Stimulated activated CD8-positive, alpha-beta memory T cell treated with anti-CD3 and anti-CD28 coated beads, Interleukin-4, amount 100 ng/mL, for 48 hours (primary cell): ENCODE results near the gene SIPA1L3.

Experiments used
- DNase-seq: peaks from one replicate; pipeline ENCODE4 v3.0.0-alpha.2; 2020

SIPA1L3 gene

DNA sequence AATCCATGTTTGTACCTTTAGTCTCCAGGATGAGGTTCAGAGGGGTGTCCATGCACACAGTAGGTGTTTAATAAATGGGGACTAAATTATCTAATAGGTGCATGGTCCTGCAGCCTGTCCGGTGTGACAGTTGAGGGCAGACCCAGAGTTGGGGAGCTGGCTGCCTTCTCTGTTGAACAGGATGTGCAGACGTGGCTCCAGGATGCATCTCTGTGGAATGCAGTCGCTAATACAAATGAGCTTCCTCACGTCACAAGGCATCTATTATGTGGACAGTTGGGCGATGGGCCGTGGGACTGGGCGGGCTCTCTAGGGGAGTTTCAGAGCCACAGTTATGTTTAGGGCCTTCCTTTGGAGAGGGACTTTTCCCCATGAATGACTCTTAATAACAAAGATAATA, 71.0 kb downstream of the SIPA1L3 start:
- DNase-seq = no peak

- DNase-seq = no peak
Observed at GRCh38 chr19:37979547-37980082, 72.6 kb downstream of the SIPA1L3 start.

GRCh38 chr19:37980419-37981170, 73.6 kb downstream of the SIPA1L3 start:
- no peak for DNase-seq

DNA sequence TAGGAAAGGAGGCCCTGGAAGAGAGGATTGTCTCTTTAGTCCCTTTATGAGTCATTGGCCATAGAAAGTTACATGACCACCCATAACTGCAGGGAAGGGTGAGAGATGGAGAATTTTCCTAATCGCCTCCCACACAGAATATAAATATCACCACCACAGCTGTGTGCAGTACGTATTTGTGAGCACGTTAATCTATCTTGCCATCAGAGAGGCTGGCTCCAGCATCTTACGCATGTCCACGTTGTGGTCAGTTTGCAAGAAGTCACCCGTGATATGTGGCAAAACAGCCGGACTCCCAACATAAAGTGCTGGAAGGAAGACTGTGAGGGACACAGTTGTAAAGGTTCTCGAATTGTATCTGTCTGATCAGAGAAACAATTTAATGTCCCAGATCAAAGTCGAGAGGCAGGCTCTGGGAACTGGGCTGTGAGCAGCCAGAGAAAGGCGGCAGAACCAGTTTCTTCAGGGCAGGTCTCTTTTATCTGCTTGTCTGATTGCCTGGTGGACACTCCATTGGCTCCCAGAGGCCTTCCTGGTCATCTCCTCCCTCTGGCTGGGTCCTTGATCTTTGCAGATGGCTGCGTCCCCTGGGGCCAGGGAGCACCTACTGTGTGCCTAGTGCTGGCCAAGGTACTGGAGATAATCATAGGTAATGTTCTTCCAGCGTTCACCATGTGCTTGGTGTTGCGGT, 74.9 kb downstream of the SIPA1L3 start:
- DNase-seq = no peak

- no peak for DNase-seq
Observed at GRCh38 chr19:37982655-37983054, 75.6 kb downstream of the SIPA1L3 start.

- no peak for DNase-seq
Observed at GRCh38 chr19:37983153-37983552, 76.1 kb downstream of the SIPA1L3 start.

DNA sequence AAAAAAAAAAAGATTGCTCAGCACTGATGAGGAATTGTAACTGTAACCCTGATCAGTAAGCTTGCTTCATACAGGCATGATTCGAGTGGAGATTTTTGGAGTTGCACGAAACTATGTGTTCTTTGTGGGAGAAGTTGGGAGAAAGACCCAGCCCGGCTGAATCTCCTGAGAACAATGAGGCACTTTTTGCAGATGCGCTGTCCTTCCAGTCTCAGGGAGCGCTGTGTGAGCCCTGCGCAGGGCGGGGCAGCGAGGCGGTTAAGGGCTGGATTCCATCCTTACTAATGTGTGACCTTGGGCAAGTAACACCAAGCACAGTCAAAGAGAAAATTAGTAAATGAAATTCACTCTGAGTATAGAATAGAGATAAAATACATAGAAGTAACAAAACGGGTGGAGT, 76.9 kb downstream of the SIPA1L3 start:
- DNase-seq = no peak

DNA sequence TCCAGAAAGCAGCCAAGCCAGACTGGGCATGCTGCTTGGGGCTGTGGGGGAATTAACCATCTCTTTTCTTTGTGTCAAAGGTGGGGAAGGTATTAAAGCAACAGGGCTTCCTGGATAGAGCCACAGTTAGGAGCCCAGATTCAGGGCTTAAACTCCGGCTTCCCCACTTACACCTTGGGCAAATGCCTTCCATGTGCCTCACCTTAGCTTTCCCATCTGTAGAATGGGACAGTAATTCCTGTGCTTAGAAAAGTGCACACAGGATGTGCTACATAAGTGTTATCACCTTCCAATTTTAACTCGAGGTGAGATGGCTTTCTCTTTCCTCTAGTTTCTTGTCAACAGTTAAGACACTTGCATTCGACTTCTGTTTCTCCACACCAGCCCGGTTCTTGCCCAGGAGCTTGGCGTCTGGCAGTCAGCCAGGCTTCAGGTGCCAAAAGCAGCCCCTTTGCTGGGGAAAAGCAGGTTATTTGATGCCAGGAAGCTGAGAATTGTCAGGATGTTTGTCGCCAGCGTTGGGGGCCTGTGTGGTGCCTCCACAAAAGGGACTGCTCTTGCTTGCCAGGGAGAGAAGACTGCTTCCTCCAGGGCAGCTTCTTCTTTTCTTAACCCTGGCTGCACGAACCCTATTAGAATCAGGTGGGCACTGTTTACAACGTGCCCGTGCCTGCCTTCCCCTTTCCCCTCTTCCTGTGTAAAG, 79.2 kb downstream of the SIPA1L3 start:
- DNase-seq = no peak

DNA sequence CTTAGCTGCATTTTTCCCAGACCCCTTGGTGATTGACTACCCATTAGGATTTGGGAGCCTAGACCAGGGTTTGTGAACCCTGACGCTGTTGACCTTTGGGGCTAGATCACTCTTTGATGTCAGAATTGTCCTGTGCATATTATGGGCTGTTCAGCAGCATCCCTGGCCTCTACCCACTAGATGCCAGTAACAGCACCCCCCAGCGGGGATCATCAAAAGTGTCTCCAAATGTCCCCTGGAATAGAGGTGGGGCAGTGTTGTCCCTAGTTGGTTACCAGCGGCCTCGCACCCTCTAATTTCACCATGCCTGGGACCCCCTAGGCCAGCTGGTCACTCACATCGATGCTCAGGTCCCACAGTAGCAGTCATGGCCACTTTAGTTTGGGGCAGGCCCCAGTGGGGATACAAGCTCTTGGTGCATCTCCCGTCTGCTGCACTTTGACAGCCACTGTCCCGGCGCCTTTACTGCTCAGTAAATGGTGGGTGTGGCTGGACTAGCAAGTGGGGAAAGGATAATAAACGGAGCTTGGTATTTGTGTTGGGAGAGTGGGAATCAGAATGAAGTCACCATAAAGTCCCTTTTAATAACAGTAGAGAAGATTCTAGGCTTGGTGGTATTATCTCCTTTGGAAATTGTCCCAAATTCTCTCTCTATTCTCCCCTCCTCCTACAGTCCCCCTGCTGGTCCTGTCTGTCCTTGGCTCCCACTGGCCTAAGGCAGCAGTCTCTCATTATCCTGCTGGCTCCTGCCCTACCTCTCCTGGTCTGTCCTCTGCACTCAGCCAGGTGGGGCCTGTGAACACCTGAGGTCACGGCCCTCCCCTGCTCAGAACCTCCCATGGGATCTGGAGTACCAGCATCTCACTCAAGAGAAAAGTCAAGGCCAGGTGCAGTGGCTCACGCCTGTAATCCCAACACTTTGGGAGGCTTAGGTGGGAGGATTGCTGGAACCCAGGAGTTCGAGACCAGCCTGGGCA, 80.6 kb downstream of the SIPA1L3 start:
- DNase-seq = no peak

- DNase-seq = no peak
Observed at GRCh38 chr19:37988758-37989635, 82.0 kb downstream of the SIPA1L3 start.

- DNase-seq = no peak
Observed at GRCh38 chr19:37989855-37990254, 82.8 kb downstream of the SIPA1L3 start.

DNA sequence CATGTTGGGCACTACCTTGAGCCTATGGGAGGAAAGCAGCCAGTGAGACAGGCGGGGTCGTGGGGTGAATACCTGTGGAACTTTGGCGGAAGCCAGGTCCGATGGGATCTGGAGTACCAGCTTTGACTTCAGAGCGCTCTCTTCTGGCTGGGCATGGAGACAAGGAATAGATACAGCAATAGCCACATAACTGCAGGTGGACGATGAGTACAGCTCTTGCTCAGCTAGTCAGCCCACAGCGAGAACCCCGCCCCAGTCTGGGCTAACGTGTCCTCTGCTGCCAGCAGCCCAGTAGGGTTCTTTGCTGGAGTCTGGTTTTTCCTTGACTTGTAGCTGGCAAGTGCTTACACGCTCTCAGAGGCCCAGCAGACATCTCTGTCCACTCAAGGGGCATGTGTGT, 83.4 kb downstream of the SIPA1L3 start:
- DNase-seq = no peak

DNA sequence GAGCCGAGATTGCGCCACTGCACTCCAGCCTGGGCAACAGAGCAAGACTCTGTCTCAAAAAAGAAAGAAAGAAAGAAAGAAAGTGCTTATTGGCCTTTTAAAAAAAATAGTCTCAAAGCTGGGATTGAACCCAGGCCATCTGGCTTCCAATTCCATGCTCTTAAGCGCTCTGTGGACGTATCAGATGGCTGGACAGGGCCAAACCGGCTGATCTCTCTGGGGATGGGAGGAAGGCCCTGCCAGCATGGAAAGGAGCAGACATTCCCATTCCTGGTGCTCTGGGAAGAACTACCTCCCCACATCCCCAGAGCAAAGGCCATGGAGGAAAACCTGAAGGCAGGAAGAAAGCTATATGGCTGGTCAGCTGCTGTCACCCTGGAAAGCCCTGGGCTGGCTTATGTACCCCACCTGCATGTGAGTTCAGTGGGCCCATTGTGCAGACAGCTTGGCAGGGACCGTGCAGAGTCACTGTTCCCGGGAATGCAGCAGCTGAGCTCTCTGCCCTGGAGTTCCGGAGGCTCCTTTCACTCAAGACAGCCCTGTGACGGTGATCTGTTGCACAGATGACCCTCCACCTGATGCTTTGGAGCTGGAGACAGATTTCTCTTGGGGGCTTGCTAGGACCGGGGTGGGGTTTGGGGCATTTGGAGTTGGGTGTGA, 84.3 kb downstream of the SIPA1L3 start:
- no peak for DNase-seq

- no peak for DNase-seq
Observed at GRCh38 chr19:37991841-37992248, 84.8 kb downstream of the SIPA1L3 start.

DNA sequence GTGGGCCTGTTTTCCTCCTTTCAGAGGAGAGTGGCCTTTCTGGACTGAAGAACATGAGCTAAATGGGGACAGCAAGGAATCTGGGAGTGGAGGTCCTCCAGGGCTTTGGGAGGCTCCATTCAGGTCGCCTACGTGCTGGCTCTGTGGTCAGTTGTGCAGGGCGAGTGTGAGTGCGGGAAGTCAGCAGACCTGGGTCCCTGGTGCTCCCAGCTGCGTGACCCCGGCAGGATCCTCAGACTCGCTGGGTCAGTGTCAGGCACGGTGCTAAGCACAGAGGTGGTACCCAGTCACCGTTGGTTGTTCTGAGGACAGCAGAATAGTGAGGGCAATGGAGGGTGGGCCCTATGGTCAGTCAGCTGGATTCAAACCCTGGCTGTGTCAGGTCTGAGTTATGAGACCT, 85.8 kb downstream of the SIPA1L3 start:
- DNase-seq = no peak

DNA sequence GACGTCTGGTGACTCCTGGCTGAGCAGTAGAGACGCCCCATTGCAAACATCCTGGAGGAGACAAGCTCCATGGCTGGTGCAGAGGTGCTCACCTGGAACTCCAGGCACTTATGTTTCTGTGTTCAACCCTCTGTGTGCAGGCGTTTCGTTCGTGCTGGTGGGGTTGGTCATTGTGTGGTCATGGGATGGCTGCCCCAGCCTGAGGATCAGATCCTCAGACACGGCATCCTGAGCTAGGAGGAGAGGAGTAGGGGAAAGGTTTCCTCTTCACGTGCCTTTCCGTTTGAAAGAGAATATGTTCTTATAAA, 87.8 kb downstream of the SIPA1L3 start:
- no peak for DNase-seq

DNA sequence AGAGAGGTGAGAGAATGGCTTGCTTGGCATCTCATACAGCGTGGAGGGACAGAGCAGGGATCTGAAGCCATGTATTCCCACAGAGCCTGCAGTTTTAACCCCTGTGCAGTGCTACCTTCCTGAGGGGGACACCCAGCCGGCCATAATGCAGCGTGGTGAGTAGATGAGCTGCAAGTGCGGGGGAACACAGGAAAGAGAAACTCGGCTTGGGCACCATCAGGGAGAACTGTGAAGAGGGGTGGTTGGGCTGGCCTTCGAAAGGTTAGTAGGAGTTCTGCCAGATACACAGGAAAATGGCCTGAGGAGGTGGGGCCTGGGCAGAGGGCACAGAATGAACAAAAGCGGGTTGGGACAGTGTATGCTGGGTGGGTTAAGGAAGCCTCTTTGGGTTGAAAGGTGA, 88.3 kb downstream of the SIPA1L3 start:
- DNase-seq = no peak

GRCh38 chr19:37997911-37998344, 90.9 kb downstream of the SIPA1L3 start:
- peak; percentile 30 for DNase-seq

DNA sequence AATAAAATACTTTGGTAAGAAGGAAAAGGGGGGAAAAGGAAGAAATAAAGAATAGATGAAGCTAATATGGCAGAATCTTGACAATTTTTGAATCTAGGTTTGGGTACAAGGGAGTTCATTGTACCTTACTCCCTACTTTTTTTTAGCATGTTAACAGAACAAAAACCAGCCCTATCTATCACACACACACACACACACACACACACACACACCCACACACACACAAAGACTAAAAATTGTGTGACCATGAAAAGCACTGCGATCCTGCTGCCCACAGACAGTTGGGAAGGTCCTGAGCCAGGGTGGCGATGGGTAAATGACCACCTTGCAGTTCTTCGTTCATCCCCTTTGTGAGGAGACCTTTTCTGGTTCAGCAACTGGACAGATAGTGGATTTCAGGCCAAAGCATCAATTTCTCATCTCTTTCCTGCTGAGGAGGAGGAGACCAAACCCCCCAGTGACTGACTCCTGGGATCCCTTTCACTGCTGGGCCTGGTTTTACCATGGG, 91.8 kb downstream of the SIPA1L3 start:
- DNase-seq = no peak

DNA sequence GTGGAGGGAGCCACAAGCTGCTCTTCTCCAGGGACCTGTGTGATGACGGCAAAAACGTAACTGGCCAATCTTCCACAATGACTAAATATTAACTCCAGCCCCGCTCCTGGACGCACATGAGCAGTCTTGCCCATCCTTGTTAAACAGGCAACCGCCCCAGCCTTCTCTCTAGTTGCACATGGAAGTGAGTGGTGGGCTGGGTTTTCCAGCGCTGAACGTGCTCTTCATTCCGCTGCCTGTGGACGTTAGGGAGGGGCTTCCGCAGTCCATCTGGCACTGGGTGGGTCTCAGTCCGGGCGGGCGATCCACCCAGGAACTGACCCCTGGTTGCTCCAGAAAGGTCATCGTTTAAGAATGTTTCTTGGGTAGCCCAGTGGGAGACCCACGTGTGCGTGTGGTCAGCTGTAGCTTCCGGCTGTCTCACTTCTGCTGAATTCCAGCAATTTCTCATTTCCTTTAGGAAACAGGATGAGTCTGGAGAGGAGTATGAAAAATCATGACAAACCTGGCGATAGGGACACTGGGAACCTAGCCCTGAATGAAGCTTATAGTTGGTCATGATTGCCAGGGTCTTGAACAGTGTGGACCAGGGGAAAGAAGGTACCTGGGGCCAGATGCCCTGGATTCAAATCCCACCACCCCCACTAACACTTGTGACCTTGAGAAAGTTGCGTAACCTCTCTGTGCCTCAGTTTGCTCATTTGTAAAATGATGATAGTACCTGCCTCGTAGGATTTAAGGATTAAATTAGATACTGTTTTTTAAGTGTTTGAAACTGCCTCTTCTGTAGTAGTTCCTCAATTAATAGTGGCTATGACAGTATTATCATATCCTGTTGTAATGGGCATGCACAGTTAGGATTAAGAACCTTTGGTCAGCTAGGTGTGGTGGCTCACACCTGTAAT, 92.6 kb downstream of the SIPA1L3 start:
- no peak for DNase-seq
